RWPE2 (cell line): Measurements from ENCODE around the gene TUT4.
"Not testable (repeated sequence)": the region's sequence is repeated elsewhere in the genome, so short reads cannot be mapped to it uniquely, and the experiment has no call there.

ENCODE experiments used
- ATAC-seq: fragments of 200-7000 bp; cut with Tn5 transposase; 3 replicates; pipeline ENCODE4 v1.9.1; 2021; ENCODE audit warnings: low read depth
- DNase-seq: peaks from one replicate; pipeline ENCODE4 v3.0.0-alpha.2; 2020; ENCODE audit warnings: low spot score
- H3K27ac ChIP-seq: fragments of 450-650 bp; 2 replicates; pipeline ENCODE4 v1.5.1; 2017; ENCODE audit warnings: mild to moderate bottlenecking; ENCODE audit not compliant: poor library complexity, severe bottlenecking
- H3K27me3 ChIP-seq: fragments of 250-450 bp; sonication (Bioruptor Pico); 2 replicates; pipeline ENCODE4 v1.5.1; 2021; ENCODE audit warnings: mild to moderate bottlenecking, moderate library complexity; ENCODE audit not compliant: insufficient read depth, poor library complexity, severe bottlenecking
- H3K36me3 ChIP-seq: fragments of 250-450 bp; sonication (Bioruptor Pico); 2 replicates; pipeline ENCODE4 v1.5.1; 2020; ENCODE audit warnings: low read depth, mild to moderate bottlenecking, moderate library complexity
- H3K4me1 ChIP-seq: fragments of 250-450 bp; sonication (Bioruptor Pico); 2 replicates; pipeline ENCODE4 v1.5.1; 2021; ENCODE audit warnings: mild to moderate bottlenecking, moderate library complexity; ENCODE audit not compliant: insufficient read depth, poor library complexity, severe bottlenecking
- H3K4me3 ChIP-seq: fragments of 250-450 bp; sonication (Bioruptor Pico); 2 replicates; pipeline ENCODE4 v1.5.1; 2021; ENCODE audit warnings: mild to moderate bottlenecking, moderate library complexity; ENCODE audit not compliant: severe bottlenecking
- H3K9me3 ChIP-seq: fragments of 250-450 bp; sonication (Bioruptor Pico); 2 replicates; pipeline ENCODE4 v1.5.1; 2021; ENCODE audit warnings: mild to moderate bottlenecking, moderate library complexity; ENCODE audit not compliant: severe bottlenecking
- CTCF ChIP-seq: fragments of 450-650 bp; IDR thresholded peaks from one replicate; pipeline ENCODE4 v1.5.1; 2017; ENCODE audit warnings: mild to moderate bottlenecking, moderate library complexity; ENCODE audit not compliant: poor library complexity, severe bottlenecking

TUT4 gene

GRCh38 chr1:52582116-52582696 lies 29.3 kb upstream of the TUT4 start:
- no peak for TF ChIP-seq CTCF
- no peak overlapping the region for H3K27ac ChIP-seq
- ATAC-seq (no peak), DNase-seq (no peak)
- H3K4me1 ChIP-seq, result no peaks in the 10 kb centered on the region
- no peaks in the 10 kb centered on the region for H3K27me3 ChIP-seq
- no peaks in the 10 kb centered on the region for H3K36me3 ChIP-seq
- no peak overlapping the region for H3K4me3 ChIP-seq
- H3K9me3 ChIP-seq, result no peaks in the 10 kb centered on the region

- H3K9me3 ChIP-seq, result no peaks in the 10 kb centered on the region
- no peak overlapping the region for H3K4me3 ChIP-seq
- H3K4me1 ChIP-seq, result no peaks in the 10 kb centered on the region
- no peaks in the 10 kb centered on the region for H3K36me3 ChIP-seq
- H3K27ac ChIP-seq, result no peak overlapping the region
- no peak for ATAC-seq
- DNase-seq, result no peak
- H3K27me3 ChIP-seq, result no peaks in the 10 kb centered on the region
- no peak for TF ChIP-seq CTCF
Observed at GRCh38 chr1:52580283-52580682, 27.4 kb upstream of the TUT4 start.

GRCh38 chr1:52579415-52579814 lies 26.5 kb upstream of the TUT4 start:
- no peak for DNase-seq
- Histone ChIP-seq H3K27me3 (no peaks in the 10 kb centered on the region), H3K27ac (no peak overlapping the region), H3K4me3 (no peak overlapping the region), H3K4me1 (peaks cover 6% of the 10 kb centered on the region), H3K9me3 (no peaks in the 10 kb centered on the region), H3K36me3 (no peaks in the 10 kb centered on the region)
- TF ChIP-seq CTCF, result no peak
- ATAC-seq, result no peak

GRCh38 chr1:52578066-52578465 lies 25.2 kb upstream of the TUT4 start:
- not testable (repeated sequence) for H3K36me3 ChIP-seq, H3K9me3 ChIP-seq, H3K27me3 ChIP-seq, DNase-seq, ATAC-seq, H3K4me3 ChIP-seq, H3K27ac ChIP-seq
- peaks cover 10% of the 10 kb centered on the region for H3K4me1 ChIP-seq

- ATAC-seq (no peak), DNase-seq (no peak)
- no peak overlapping the region for H3K27ac ChIP-seq
- no peaks in the 10 kb centered on the region for H3K9me3 ChIP-seq
- H3K36me3 ChIP-seq, result no peaks in the 10 kb centered on the region
- no peak overlapping the region for H3K4me3 ChIP-seq
- H3K4me1 ChIP-seq, result peaks cover 10% of the 10 kb centered on the region
- no peaks in the 10 kb centered on the region for H3K27me3 ChIP-seq
- TF ChIP-seq CTCF, result no peak
Observed at GRCh38 chr1:52576074-52576473, 23.2 kb upstream of the TUT4 start.
